NT2/D1 (cell line): ENCODE results near the gene BLOC1S3.
A peak's percentile ranks its signal among the peaks of the same experiment; 100 is the strongest.

Source experiments
- DNase-seq: peaks from one replicate; pipeline ENCODE4 v3.0.0-alpha.2; 2011; ENCODE audit warnings: low read depth, low spot score
- H3K27me3 ChIP-seq: 2 replicates; pipeline ENCODE4 v1.6.0; 2011; ENCODE audit warnings: mild to moderate bottlenecking; ENCODE audit not compliant: insufficient read length, insufficient read depth
- H3K36me3 ChIP-seq: 2 replicates; pipeline ENCODE4 v1.6.1; 2011; ENCODE audit warnings: mild to moderate bottlenecking, low read length, mixed read lengths; ENCODE audit not compliant: insufficient read depth, insufficient read length
- H3K4me1 ChIP-seq: 2 replicates; pipeline ENCODE4 v1.5.1; 2011; ENCODE audit not compliant: insufficient read depth, insufficient read length
- H3K4me3 ChIP-seq: 2 replicates; pipeline ENCODE4 v1.5.1; 2011; ENCODE audit warnings: low read depth; ENCODE audit not compliant: insufficient read length
- H3K9ac ChIP-seq: 2 replicates; pipeline ENCODE4 v1.6.0; 2011; ENCODE audit warnings: low read depth; ENCODE audit not compliant: insufficient read length
- H3K9me3 ChIP-seq: 2 replicates; pipeline ENCODE4 v1.5.1; 2011; ENCODE audit warnings: mild to moderate bottlenecking, low read length; ENCODE audit not compliant: insufficient read depth
- SUZ12 ChIP-seq: IDR thresholded peaks from 2 replicates; pipeline ENCODE4 v1.6.1; 2011; ENCODE audit not compliant: insufficient read length, insufficient read depth; ENCODE audit errors: extremely low read depth
- YY1 ChIP-seq: IDR thresholded peaks from 2 replicates; pipeline ENCODE4 v1.6.1; 2011; ENCODE audit not compliant: insufficient read length, insufficient read depth
- ZNF274 ChIP-seq: IDR thresholded peaks from 2 replicates; pipeline ENCODE4 v1.6.1; 2011; ENCODE audit warnings: mild to moderate bottlenecking, low read depth, low read length

The BLOC1S3 gene

GRCh38 chr19:45178262-45179071 is at the start of gene BLOC1S3:
BLOC1S3 (plus strand) TSS chr19:45178784; CDS start chr19:45179297, 513 bp downstream.
- Histone ChIP-seq H3K4me1 (peaks cover 4% of the 10 kb centered on the region), H3K36me3 (peaks cover 8% of the 10 kb centered on the region), H3K9me3 (no peaks in the 10 kb centered on the region), H3K9ac (peak within 1 kb of the TSS; percentile 88), H3K4me3 (peak within 1 kb of the TSS; percentile 87), H3K27me3 (no peaks in the 10 kb centered on the region)
- TF ChIP-seq ZNF274, result no peak
- TF ChIP-seq SUZ12, result no peak
- no peak for TF ChIP-seq YY1
- DNase-seq, result peak; percentile 97

GRCh38 chr19:45128806-45129205 is 49.8 kb upstream of the BLOC1S3 start:
- Histone ChIP-seq H3K9ac (no peak overlapping the region), H3K9me3 (no peaks in the 10 kb centered on the region), H3K27me3 (no peaks in the 10 kb centered on the region), H3K4me3 (no peak overlapping the region), H3K4me1 (peaks cover 10% of the 10 kb centered on the region), H3K36me3 (peaks cover 23% of the 10 kb centered on the region)
- no peak for DNase-seq
- no peak for TF ChIP-seq YY1
- no peak for TF ChIP-seq ZNF274
- no peak for TF ChIP-seq SUZ12

GRCh38 chr19:45130236-45130635 is 48.3 kb upstream of the BLOC1S3 start:
- Histone ChIP-seq H3K36me3 (peaks cover 23% of the 10 kb centered on the region), H3K27me3 (no peaks in the 10 kb centered on the region), H3K4me3 (no peak overlapping the region), H3K9ac (no peak overlapping the region), H3K4me1 (peaks cover 10% of the 10 kb centered on the region), H3K9me3 (no peaks in the 10 kb centered on the region)
- DNase-seq, result no peak
- TF ChIP-seq ZNF274, result no peak
- TF ChIP-seq YY1, result no peak
- no peak for TF ChIP-seq SUZ12

- Histone ChIP-seq H3K4me1 (peaks cover 7% of the 10 kb centered on the region), H3K27me3 (no peaks in the 10 kb centered on the region), H3K4me3 (no peak overlapping the region), H3K36me3 (peaks cover 23% of the 10 kb centered on the region), H3K9ac (no peak overlapping the region), H3K9me3 (no peaks in the 10 kb centered on the region)
- DNase-seq, result no peak
- no peak for TF ChIP-seq YY1
- no peak for TF ChIP-seq ZNF274
- TF ChIP-seq SUZ12, result no peak
Observed at GRCh38 chr19:45130888-45131615, 47.5 kb upstream of the BLOC1S3 start.

- H3K4me3 ChIP-seq, result no peak overlapping the region
- H3K4me1 ChIP-seq, result peaks cover 11% of the 10 kb centered on the region
- DNase-seq, result no peak
- no peak for TF ChIP-seq SUZ12
- no peak overlapping the region for H3K9ac ChIP-seq
- no peaks in the 10 kb centered on the region for H3K9me3 ChIP-seq
- H3K27me3 ChIP-seq, result no peaks in the 10 kb centered on the region
- peaks cover 22% of the 10 kb centered on the region for H3K36me3 ChIP-seq
Observed at GRCh38 chr19:45133661-45134060, 44.9 kb upstream of the BLOC1S3 start.

DNA sequence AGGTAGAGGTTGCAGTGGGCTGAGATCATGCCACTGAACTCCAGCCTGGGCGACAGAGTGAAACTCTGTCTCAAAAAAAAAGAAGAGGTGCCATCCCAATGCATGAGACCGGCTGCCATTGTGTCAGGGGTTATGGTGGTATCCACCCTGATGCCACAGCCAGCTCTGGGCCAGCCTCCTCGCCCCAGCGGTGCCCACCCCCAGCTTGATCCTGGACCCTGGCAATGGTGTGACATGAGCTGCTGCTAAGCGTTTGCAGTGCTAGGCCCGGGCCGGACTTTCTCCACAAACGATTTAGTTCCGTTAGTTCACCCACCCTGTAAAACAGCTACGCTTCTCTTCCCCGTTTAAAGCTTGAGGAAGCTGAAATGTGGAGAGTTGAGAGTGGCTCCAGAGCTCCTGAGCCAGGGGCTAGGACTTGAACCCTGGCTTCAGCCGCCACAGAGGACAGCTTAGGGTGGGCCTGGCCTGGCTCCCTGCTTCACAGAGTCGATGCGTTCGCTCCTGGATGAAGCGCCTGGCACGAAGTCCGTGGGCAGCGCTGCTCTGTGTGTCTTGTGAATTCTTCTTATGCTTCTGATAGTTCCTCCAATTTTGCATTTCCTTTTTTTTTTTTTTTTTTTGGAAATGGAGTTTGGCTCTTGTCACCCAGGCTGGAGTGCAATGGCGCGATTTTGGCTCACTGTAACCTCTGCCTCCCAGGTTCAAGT is 43.3 kb upstream of the BLOC1S3 start:
- Histone ChIP-seq H3K9ac (no peak overlapping the region), H3K9me3 (no peaks in the 10 kb centered on the region), H3K4me3 (no peak overlapping the region), H3K4me1 (peaks cover 11% of the 10 kb centered on the region), H3K27me3 (no peaks in the 10 kb centered on the region), H3K36me3 (peaks cover 19% of the 10 kb centered on the region)
- TF ChIP-seq ZNF274 (no peak), YY1 (no peak), SUZ12 (no peak)
- DNase-seq, result no peak

GRCh38 chr19:45136507-45137178 is 41.9 kb upstream of the BLOC1S3 start:
- Histone ChIP-seq H3K4me1 (peaks cover 7% of the 10 kb centered on the region), H3K9ac (no peak overlapping the region), H3K4me3 (no peak overlapping the region), H3K36me3 (peaks cover 30% of the 10 kb centered on the region), H3K9me3 (no peaks in the 10 kb centered on the region), H3K27me3 (no peaks in the 10 kb centered on the region)
- DNase-seq, result no peak
- no peak for TF ChIP-seq SUZ12
- TF ChIP-seq ZNF274, result no peak
- no peak for TF ChIP-seq YY1
